T-helper 9 cell (primary cell): ENCODE measurements around the gene TMIGD1.
A peak's percentile ranks its signal among the peaks of the same experiment; 100 is the strongest.

Source experiments
- DNase-seq: peaks from one replicate; pipeline ENCODE4 v3.0.0-alpha.2; 2020

TMIGD1 gene

DNA sequence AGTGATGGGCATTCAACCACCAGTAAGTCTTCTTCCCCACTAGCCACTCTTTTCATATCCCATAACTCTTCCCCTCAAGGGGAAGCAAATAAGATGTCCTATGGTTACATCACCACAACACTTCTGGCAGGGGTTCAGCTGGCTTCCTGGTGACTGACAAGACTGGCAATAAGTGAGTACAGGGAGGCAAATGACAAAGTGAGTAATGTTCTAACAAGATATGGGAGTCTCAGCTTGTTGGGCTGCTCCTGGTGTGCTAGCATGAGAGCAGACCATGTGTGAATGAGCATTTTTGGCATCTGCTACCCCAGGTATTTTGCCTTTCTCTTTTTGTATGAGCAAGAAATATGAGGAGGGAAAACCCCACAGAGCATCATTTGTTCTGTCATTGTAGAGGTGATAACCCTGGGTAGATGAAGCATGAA, 9.9 kb downstream of the TMIGD1 start:
- DNase-seq, result peak; percentile 19

DNA sequence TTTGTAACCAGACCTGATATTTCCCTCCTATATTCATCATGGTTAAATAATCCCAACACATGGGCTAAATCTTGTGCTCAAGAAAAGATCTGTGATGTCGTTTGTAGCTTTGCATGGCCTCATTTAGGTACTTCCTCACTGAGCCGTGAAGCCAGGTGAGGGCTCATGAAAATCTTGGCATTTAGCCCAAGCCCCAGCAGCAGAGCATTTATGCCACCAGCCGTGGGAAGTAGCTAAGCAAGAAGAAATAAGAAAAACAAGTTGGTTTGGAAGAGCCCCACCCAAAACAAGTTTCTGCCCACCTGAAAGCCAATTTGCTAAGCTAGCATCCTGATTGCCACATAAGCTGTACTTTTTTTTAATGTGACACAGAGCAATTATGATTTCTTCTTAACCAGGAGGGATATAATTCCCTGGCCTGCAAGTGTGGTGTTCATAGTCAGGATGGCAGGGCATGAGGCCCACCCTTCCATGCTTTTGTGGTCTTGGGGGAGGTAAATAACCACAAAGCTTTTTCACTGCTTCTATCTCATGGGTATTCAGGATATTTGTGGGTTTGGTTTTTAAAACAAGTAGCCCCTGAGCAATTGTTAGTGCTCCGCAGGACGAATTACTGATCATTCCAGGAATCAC, 10.5 kb downstream of the TMIGD1 start:
- peak; percentile 35 for DNase-seq

DNA sequence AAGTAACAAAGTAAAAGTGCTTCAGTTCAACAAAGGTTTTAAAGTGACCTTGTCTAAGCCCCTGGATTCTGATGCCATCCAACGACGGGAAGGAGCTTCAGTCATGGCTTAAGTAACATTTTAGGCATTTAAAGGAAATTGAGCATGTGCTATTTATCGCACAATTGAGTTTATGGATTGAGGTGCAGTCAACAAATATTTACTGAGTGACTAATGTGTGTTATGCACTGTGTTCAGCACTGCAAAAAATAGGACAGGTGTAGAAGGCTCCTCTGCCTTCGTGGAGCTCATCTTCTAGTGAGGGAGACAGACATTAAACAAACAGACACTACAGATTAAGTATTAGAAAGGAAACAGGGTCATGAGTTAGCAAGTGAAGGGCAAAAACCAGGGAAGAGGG, 12.5 kb downstream of the TMIGD1 start:
- no peak for DNase-seq

DNA sequence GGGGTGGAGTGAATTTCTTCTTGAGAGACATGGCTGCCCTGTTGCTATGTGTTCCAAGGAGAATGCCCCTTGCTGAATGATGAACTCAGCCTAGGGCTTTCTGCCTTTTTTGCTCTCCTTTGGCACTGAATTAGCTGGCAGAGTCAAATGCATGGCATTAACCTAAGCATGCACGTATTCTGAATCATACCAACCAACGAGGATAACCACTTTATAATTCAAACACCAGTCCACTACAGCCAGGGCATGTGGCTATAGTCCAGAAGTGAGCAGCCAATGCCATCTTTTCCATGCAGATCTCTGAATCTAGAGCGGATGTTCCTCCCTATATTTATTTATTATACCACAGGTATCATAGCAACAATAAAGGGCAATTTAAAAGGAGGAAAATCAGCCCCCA, 15.7 kb downstream of the TMIGD1 start:
- no peak for DNase-seq

DNA sequence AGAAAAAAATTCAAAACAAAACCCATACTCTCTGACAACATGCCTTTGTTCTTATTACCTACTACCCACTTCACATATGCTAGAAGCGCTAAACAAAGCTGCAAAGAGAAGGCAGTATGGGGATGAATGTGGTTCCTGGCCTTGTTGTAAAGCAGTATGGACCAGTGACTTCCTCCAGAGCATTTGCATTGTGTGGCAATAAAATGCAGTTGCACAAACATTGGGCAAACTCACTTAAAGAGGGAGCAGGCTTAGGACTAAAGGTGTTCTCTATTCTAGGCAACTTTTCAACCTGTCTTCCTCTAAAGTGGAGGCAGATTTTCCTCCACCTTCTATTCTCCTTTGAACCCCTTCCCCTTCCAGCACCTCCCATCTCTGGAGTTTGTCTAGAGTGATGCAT, 17.1 kb downstream of the TMIGD1 start:
- DNase-seq, result no peak

DNA sequence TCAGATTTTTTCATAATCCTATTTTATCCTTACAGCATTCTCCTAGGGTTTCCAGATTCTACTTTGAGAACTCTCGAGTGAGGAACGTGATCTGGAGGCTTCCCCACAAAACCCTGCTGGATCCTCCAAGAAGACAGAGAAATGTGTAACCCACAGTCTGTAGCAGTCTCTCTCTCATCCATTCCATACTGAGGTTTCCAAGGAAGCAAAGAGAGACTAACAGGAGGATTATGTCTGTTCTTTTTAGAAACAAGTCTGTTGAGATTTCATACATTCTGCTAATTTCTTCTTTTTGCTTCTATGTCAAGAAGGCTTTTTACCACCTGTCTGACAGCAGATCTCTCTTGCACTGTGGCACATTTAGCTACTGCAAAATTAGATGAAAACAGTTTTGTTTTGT, 18.8 kb downstream of the TMIGD1 start:
- DNase-seq, result no peak

DNA sequence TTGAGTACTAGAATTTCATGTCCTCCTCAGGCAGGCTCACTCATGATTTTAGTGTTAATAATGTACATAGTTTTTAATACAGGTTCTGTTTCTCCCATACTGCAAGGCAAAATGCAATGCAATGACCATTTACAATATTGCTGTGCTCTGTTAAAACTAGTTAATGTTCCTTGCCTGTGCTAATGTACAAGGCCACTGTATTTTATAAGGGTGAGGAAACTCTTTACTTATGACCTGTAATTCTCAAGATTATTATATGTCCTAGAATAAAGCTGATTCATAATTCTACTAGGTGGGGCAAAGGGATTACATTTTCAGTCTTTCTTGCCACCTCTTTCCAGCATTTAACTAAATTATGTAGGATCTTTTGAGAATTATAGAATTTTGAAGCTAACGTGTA, 19.4 kb downstream of the TMIGD1 start:
- no peak for DNase-seq

DNA sequence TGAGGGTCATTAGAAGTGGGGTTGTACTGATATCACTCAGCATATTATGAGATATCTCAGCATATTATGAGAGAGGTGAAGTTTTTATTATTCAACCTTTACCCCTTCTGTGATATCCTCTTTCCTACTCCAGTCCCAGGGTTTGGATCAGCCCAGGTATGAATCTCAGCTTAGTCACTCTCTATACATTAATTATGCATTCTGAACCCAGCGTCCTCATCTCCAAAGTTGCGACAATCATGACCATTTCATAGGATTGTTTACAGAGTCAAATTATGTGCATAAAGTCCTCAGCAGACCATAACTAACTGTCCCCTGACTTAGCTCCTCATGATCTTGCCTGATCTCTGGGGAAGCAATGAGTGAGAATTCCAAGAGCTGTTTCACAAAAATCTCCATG, 21.6 kb downstream of the TMIGD1 start:
- DNase-seq, result no peak

DNA sequence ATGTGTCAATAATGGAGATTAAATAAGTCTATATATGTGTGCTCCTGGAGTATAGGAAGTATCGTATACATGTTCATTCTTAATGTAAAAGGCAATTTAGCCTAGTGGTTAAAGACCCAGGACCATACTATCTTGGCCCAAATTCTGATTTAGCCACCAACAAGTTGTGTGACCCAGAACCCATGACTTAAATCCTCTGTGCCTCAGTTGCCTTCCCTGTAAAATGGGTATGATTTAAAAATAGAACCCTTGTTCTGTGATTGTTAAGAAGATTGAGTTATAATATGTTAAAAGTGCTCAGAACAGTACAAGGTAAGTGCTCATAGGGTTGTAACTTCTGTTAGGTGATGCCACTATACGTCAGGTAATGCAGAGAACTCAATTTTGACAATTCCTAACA, 23.3 kb downstream of the TMIGD1 start:
- no peak for DNase-seq

DNA sequence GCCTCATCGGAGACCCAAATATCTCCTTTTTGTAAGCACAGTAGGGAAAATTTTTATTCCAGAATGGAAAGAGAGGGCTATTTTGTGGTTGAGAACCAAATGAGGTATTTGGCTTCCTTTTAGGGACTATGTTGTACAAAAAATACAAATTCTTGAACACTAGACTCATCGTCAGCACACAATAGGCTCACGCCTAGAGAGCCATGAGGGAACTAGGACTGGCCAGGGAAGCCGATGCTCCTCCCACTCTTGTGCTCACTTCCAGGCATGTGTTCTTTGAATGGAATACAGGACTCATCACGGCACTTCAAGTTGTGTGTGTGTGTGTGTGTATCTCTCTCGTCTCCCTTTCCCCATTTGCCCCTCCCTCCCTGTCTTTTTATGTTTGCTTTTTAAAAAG, 24.3 kb downstream of the TMIGD1 start:
- no peak for DNase-seq

DNA sequence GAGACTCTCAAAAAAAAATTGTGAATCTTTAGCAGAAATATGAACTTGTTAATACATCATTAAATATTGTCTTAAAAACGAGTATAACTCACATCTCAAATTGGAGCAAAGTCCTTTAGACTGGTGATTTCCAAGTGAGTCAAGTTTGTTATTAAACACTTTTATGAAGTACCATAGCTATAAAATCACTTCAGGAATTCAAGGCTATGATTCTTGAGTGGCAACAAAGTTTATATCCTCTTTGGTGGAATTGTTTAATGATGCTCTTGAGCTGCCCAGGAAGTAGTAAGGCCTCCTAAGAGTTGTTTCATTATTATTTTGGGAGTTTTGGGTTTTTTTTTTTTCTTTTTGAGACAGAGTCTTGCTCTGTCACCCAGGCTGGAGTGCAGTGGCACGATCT, 25.5 kb downstream of the TMIGD1 start:
- no peak for DNase-seq

DNA sequence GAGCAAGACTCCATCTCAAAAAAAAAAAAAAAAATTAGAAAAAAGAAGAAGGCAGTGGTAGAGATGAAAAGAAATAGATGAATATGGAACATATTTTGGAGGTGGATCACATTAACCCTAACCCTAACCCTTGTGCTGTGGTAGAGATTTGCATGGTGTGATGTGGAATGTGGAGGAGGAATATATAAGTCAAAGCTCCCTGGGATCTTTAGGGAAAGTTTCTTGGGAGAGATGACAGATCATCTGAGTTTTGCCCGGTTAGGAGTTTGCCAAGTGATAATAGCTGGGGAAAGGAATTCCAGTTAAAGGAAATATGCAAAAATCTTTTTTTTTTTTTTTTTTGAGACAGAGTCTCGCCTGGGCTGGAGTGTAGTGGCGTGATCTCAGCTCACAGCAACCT, 29.1 kb downstream of the TMIGD1 start:
- no peak for DNase-seq

DNA sequence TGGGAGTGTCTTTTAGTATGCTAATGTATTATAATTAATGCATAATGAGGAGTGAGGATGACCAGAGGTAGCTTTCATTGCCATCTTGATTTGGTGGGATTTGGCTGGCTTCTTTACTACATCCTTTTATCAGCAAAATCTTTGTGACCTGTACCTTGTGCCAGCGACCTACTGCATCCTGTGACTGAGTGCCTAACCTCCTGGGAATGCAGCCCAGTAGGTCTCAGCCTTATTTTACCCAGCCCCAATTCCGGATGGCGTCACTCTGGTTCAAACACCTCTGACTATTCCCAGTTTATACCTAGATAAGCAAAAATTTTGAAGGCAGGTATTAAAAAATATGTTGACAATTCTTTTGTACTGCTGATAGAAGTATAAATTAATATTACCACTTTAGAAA, 31.6 kb downstream of the TMIGD1 start:
- no peak for DNase-seq

DNA sequence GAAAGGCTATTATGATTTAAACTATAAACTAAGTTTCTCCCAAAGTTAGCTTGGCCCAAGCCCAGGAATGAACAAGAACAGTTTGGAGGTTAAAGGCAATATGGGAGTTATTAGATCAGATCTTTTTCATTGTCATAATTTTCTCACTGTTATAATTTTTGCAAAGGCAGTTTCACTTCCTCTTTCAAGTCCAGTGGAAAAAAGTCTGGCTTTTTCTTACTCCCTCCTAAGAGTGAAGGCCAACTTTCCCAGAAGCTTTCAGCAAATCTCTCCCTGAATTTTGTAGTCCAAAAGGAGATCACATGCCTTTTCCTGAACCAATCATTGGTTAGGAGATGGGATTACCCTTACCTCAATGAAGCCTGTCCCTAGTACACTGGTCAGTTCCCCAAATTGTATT, 33.0 kb downstream of the TMIGD1 start:
- no peak for DNase-seq

DNA sequence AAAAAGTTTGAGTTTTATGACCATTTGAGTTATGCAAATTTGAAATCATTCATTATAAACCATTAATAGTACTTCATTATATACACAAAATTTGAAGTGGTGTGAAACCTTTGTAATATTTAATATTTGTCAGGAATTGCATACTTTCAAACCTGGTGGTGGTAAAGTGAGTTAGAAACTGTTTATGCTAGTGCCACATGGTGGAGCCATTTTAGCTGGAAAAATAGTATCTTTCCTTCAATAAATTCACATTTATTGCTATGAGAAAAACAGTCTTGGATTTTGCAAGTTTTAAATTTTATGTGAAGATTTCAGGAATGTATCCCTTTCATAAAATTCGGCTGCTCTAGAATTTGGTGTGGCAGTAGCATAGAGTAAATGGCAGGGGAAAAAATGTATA, 34.9 kb downstream of the TMIGD1 start:
- no peak for DNase-seq

DNA sequence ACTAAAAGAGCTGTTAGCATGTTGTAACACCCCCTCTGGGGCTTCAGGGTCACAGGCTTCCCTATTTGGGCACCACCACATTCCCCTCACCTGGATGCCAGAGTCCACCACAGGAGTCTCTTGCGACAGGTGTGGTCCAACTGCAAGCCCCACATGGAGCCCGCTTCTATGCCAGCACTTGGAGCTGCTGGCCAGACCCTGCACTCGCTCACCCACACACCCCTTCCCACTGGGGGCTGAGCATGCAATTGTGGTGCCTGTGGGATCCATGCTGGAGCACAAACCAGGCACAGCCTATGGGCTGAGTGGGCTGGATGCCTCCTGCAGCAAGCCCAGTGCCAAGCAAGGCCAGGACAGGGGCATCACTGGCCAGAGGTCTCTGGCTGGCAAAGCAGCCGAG, 36.1 kb downstream of the TMIGD1 start:
- no peak for DNase-seq

DNA sequence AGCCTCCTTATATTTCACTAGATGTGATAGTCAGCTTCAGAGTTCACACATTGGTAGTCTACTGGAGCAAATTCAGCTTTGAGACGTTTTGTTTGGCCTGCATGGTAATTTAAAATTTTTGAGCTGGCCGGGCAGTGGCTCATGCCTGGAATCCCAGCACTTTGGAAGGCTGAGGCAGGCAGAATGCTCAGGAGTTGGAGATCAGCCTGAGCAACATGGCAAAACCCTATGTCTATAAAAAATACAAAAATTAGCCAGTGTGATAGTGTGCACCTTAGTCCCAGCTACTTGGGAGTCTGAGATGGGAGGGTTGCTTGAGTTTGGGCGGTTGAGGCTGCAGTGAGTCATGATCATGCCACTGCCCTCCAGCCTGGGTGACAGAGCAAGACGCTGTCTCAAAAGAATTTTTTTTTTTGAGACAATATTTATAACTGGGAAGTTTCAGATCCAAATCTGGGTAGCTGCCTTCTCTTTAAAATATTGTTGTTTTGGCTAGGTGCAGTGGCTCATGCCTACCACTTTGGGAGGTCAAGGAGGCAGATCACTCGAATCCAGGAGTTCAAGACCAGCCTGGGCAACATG, 37.3 kb downstream of the TMIGD1 start:
- no peak for DNase-seq

DNA sequence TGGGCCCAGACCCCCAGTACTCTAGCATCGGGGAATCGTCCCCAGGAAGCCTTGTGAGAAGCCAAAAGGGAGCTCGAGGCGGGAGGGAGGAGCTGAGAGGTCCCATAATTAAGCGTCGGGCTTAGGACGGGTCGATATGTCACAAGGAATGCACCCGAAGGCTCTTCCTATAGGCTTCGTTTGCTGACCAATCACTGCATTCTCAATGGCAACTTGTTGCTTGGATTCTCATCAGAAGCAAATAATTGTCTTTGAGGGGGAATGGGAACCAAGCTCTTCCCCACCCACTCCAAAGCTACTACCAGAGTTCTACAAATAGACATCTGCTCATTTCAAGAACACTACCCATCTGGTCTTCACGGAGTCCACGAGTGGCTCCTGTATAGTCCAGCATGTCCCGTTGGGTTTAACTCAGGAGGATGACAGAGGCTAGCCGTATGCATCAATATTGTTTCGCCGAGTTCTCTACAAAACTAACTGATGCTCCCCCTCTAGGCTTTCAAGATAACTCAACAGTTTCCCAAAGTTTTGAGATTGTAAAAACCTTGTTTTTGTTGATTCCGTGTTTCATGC, 41.5 kb downstream of the TMIGD1 start:
- DNase-seq, result no peak

DNA sequence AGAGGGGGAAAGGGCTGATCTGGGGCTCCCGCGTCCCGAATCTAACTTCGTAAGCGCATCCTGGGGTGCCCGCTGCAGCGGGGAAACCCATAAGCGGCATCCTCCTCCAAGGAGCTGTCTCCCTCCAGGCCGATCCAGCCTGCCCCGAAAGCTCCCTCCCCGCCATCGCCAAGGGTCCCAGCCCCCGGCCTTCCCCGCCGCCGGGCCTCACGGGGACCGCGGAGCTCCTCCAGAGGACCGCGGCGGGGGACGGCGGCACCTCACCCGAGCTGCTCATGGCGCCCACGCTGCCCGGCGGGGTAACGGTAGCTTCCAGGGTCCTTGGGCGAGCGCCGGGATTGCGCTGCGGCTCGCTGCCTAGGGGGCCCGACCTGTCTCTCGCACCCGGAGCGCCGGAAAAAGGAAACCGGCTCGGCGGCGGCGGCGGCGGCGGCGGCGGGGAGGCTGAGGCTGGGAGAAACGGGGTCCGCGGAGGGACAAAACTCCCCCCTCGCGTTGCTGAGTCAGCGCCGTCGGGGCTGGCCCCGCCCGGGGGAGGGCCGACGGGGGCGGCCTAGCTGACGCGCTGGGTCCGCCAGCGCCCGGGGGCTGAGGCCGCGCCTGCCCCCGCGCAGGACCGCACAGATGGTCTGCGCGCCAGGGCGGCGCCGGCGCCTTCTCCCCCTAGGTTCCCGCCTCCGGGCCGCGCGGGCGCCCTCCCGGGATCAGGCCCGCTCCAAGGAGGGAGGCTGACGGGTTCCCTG, 42.1 kb downstream of the TMIGD1 start, which contains the start of gene BLMH:
BLMH (minus strand) TSS at position 402 of the 743 bp plus-strand sequence; CDS start at position 277, 125 bp downstream.
- peak; percentile 74 for DNase-seq

DNA sequence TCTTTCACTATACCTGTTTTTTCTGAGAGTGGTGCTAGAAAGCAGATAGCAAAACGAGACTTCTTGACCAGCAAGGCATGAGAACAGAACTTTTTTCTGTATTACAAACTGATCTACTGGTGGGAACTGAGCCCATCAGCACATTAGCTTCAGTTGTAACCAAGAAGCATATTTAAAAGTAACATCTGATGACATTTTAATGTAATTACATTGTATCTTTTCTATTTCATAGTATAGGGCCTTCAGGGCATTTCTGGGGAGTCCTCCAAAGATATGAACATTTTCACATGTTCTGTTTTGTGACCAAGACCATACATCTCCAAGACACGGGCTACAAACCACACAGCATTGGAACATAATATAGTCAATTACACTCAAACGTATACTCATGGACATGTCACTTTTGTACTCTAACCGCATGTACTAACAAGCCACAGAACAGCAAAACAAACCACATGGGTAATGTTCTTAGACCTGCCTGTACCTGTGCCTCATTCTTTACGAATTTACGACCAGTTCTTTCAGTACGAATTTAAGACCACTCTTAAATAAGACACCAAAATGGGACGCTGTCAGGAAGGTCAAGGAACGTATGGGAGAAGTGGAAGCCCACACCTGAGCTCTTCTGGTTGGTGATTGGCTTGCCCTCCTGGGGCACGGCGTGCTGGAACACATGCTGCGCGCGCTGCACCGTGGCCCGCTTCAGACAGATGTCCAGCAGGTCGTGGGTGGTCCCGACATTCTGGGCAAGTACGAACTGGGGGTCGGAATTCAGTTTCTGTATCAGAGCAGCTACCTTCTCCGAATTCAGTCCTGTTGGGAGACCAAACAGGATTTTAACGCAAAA, 42.9 kb downstream of the TMIGD1 start:
- DNase-seq, result peak; percentile 6

DNA sequence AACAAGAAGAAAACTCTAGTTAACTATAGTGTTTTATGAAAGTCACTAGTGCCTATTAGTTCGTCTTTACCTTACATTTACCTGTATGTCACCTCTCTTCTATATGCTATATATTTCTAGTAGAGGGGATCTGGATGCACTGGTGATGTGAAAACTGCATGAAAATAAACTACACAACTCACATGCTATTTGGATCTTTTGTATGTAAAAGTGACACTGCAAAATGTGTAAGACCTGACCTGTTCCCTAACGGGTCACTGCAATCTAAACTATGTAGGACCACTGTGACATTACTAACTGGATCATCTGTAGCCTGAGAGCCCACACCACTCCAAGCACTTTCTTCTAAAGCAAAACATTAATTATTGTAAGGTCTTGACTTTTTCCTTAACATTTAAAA, 43.8 kb downstream of the TMIGD1 start:
- no peak for DNase-seq

DNA sequence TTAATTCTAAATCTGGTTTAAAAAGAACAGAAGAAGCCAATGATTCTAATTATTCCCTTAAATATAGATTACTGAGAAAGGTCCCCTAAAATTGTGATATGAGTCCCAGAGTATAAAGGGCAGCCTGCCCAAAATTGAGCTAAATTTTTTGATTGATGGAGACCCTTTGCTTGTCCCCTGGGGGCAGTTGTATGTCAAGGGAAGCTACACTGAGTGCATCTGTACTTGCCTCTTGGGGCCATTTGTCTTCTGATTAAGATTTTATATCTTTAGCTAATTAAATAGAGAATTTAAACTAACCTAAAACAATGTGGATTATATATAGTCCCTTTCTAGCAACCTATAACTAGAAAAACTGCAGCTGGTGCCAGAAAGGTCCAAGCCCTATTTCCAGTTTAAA, 54.7 kb downstream of the TMIGD1 start:
- DNase-seq, result no peak

DNA sequence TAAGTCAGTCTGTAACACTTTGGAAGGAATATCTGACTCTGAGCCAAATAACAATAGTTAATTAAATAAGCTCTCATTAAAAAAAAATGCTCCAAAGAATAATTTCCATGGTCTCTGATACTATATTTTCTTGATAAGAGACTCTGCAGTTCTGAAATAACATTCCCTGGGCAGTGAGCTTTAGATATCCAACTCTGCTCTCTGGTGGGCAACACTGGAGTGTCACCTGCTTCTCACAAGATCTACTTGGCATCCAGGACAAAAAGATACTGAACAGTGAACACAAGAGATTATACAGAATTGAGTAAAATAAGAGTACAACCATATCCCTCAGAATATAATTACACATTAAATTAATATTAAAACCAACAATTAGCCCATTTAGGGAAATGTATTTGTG, 55.8 kb downstream of the TMIGD1 start:
- DNase-seq, result no peak
